GM12878 (cell line): ENCODE data around the gene SLC31A1.

Experiments used
- ATF2 ChIP-seq: IDR thresholded peaks from 2 replicates; pipeline ENCODE4 v1.6.1; 2012; ENCODE audit warnings: low read length, inconsistent platforms
- ATF3 ChIP-seq: IDR thresholded peaks from 2 replicates; pipeline ENCODE4 v1.6.1; 2011; ENCODE audit warnings: low read depth, mild to moderate bottlenecking, low read length, moderate library complexity, borderline replicate concordance; ENCODE audit errors: extremely low read depth
- CTCF ChIP-seq, 3 experiments: IDR thresholded peaks in 2 of 3; conservative IDR thresholded peaks in 1 of 3; 2 replicates each; pipeline ENCODE4 v1.5.1; 2011; ENCODE audit warnings: low read depth in 3 of 3, low read length in 3 of 3, mild to moderate bottlenecking in 3 of 3, control low read depth in 2 of 3, moderate library complexity in 2 of 3, inconsistent platforms in 1 of 3, mixed read lengths in 1 of 3; ENCODE audit not compliant: control insufficient read depth in 2 of 3, insufficient read depth in 1 of 3; ENCODE audit errors: extremely low read depth in 1 of 3
- EED ChIP-seq: sonication (generic); IDR thresholded peaks from 2 replicates; pipeline ENCODE4 v1.6.1; 2016; ENCODE audit warnings: antibody characterized with exemption, low read depth
- FOXM1 ChIP-seq: IDR thresholded peaks from 2 replicates; pipeline ENCODE4 v1.6.1; 2012; ENCODE audit warnings: low read depth, mild to moderate bottlenecking, inconsistent platforms, low read length, moderate library complexity
- GABPA ChIP-seq: IDR thresholded peaks from 2 replicates; pipeline ENCODE4 v1.6.1; 2014; ENCODE audit warnings: antibody characterized with exemption, low read depth, mild to moderate bottlenecking, inconsistent platforms
- MYB ChIP-seq: fragments of 150-350 bp; IDR thresholded peaks from 2 replicates; pipeline ENCODE4 v1.6.1; 2014; ENCODE audit warnings: mild to moderate bottlenecking, low read depth, low read length, borderline replicate concordance
- NKRF ChIP-seq: fragments of 450-650 bp; conservative IDR thresholded peaks from 2 replicates; pipeline ENCODE4 v1.6.1; 2017; ENCODE audit warnings: mild to moderate bottlenecking, moderate library complexity
- POLR2A ChIP-seq: IDR thresholded peaks from 2 replicates; pipeline ENCODE4 v1.6.1; 2011; ENCODE audit warnings: low read depth, mild to moderate bottlenecking, low read length
- SIX5 ChIP-seq: IDR thresholded peaks from 2 replicates; pipeline ENCODE4 v1.6.1; 2011; ENCODE audit warnings: mild to moderate bottlenecking, low read depth, low read length, moderate library complexity; ENCODE audit not compliant: severe bottlenecking
- ZNF24 ChIP-seq: fragments of 450-650 bp; IDR thresholded peaks from 2 replicates; pipeline ENCODE4 v1.6.1; 2017; ENCODE audit warnings: antibody characterized with exemption, mild to moderate bottlenecking

- TF ChIP-seq FOXM1 (no peak), SIX5 (no peak), EED (no peak), ATF2 (no peak), CTCF (IDR thresholded peaks at IDR 0.05 in 2 of 3, conservative IDR thresholded peaks at IDR 0.05 in 1 of 3; ENCODE audit: control insufficient read depth in 2 of 3, extremely low read depth in 1 of 3, insufficient read depth in 1 of 3, low read depth in 3 of 3, low read length in 3 of 3) (no peak), NKRF (no peak), ATF3 (no peak), GABPA (no peak), POLR2A (no peak), MYB (no peak), ZNF24 (no peak)
These were observed 36.1 kb upstream of the SLC31A1 start for GRCh38 chr9:113185271-113185670.
